Fibroblast of lung (primary cell): ENCODE results near the gene C2orf78. TPM values are rescaled to one million over a fixed set of nuclear protein-coding genes. Genes with fewer than 3 reads are reported as not detected.

Experiments
- DNase-seq, 2 donors: peaks; one replicate each; pipeline versions ENCODE4 v3.0.0 to v3.0.0-alpha.2; 2010; ENCODE audit warnings: low read depth in 2 of 2
- H2AFZ ChIP-seq: 2 replicates; pipeline ENCODE4 v1.5.1; 2012; ENCODE audit warnings: low read length, control low read depth, inconsistent platforms
- H3K27ac ChIP-seq: 2 replicates; pipeline ENCODE4 v1.5.1; 2011; ENCODE audit warnings: low read length, control low read depth; ENCODE audit not compliant: insufficient read depth
- H3K27me3 ChIP-seq: 2 replicates; pipeline ENCODE4 v1.5.1; 2011; ENCODE audit warnings: mild to moderate bottlenecking, low read length; ENCODE audit not compliant: control insufficient read depth, insufficient read depth
- H3K36me3 ChIP-seq: 2 replicates; pipeline ENCODE4 v1.5.1; 2011; ENCODE audit warnings: low read length; ENCODE audit not compliant: control insufficient read depth, insufficient read depth
- H3K4me1 ChIP-seq: 2 replicates; pipeline ENCODE4 v1.5.1; 2011; ENCODE audit warnings: low read length; ENCODE audit not compliant: control insufficient read depth, insufficient read depth; ENCODE audit errors: extremely low read depth
- H3K4me2 ChIP-seq: 2 replicates; pipeline ENCODE4 v1.5.1; 2011; ENCODE audit warnings: low read length, control low read depth; ENCODE audit not compliant: insufficient read depth; ENCODE audit errors: extremely low read depth
- H3K4me3 ChIP-seq, 4 experiments: fragments of 200-600 bp in 1 of 4; sonication (generic) in 1 of 4; replicated peaks in 1 of 4; 2 replicates each; pipeline ENCODE4 v1.5.1; 2011 to 2016; ENCODE audit warnings: low read length in 4 of 4, low read depth in 3 of 4, mild to moderate bottlenecking in 3 of 4, control low read depth in 2 of 4, inconsistent platforms in 1 of 4, mixed read lengths in 1 of 4; ENCODE audit not compliant: insufficient read depth in 1 of 4; ENCODE audit errors: control extremely low read depth in 1 of 4
- H3K79me2 ChIP-seq: 2 replicates; pipeline ENCODE4 v1.5.1; 2012; ENCODE audit warnings: mild to moderate bottlenecking, low read length, inconsistent platforms; ENCODE audit not compliant: control insufficient read depth, insufficient read depth
- H3K9ac ChIP-seq: 2 replicates; pipeline ENCODE4 v1.5.1; 2011; ENCODE audit warnings: mild to moderate bottlenecking, low read length, control low read depth; ENCODE audit not compliant: insufficient read depth
- H3K9me3 ChIP-seq: 2 replicates; pipeline ENCODE4 v1.5.1; 2012; ENCODE audit warnings: low read depth, low read length; ENCODE audit not compliant: control insufficient read depth, insufficient read depth
- H4K20me1 ChIP-seq: 2 replicates; pipeline ENCODE4 v1.5.1; 2011; ENCODE audit warnings: low read length; ENCODE audit not compliant: control insufficient read depth, insufficient read depth; ENCODE audit errors: extremely low read depth
- CTCF ChIP-seq, 2 donors: IDR thresholded peaks in 1 of 2; conservative IDR thresholded peaks in 1 of 2; 1 replicate in 1 of 2; 2 replicates in 1 of 2; pipeline ENCODE4 v1.5.1; 2011 to 2012; ENCODE audit warnings: low read length in 2 of 2, control low read depth in 1 of 2, inconsistent platforms in 1 of 2, low read depth in 1 of 2, mild to moderate bottlenecking in 1 of 2
- EZH2 ChIP-seq: IDR thresholded peaks from 2 replicates; pipeline ENCODE4 v1.5.1; 2012; ENCODE audit warnings: low read length, control low read depth, mild to moderate bottlenecking; ENCODE audit errors: missing control alignments
- polyA plus RNA-seq, 2 donors: library from polyadenylated mRNA; depleted of rRNA in 1 of 2; stranded (reverse) in 1 of 2; unstranded in 1 of 2; fragments of >200 nt; gene quantifications; 2 replicates each; pipeline ENCODE4 v1.2.1, GENCODE V29; 2011 to 2012; ENCODE audit warnings: missing spikeins in 1 of 2
- total RNA-seq: library from RNA; depleted of rRNA; stranded (reverse); fragments of >200 nt; gene quantifications from 2 replicates; pipeline ENCODE4 v1.2.1, GENCODE V29; 2014

C2orf78 gene
- total and polyA plus RNA-seq, 2 donors (not counting 1 experiment from before 2014, with no cell fraction given), result not detected

GRCh38 chr2:73764945-73765344, 19.0 kb upstream of the C2orf78 start:
- no peak for DNase-seq
- Histone ChIP-seq H3K4me1 (no peaks in the 10 kb centered on the region), H3K4me2 (no peak overlapping the region), H3K27me3 (no peaks in the 10 kb centered on the region), H3K36me3 (peaks cover 9% of the 10 kb centered on the region), H3K79me2 (no peaks in the 10 kb centered on the region), H3K27ac (no peak overlapping the region), H4K20me1 (no peaks in the 10 kb centered on the region), H2AFZ (no peak overlapping the region), H3K9ac (no peak overlapping the region), H3K9me3 (no peaks in the 10 kb centered on the region), H3K4me3 (no peak overlapping the region)
- TF ChIP-seq CTCF (conservative IDR thresholded peaks at IDR 0.05 in 1 of 2, IDR thresholded peaks at IDR 0.05 in 1 of 2; ENCODE audit: low read depth in 1 of 2, low read length in 2 of 2) (no peak), EZH2 (no peak)

- Histone ChIP-seq H3K4me3 (no peak overlapping the region), H3K9ac (no peak overlapping the region), H4K20me1 (no peaks in the 10 kb centered on the region), H3K4me1 (no peaks in the 10 kb centered on the region), H3K4me2 (no peak overlapping the region), H3K9me3 (no peaks in the 10 kb centered on the region), H3K79me2 (no peaks in the 10 kb centered on the region), H3K27me3 (no peaks in the 10 kb centered on the region), H2AFZ (no peak overlapping the region), H3K27ac (no peak overlapping the region), H3K36me3 (peaks cover 11% of the 10 kb centered on the region)
- DNase-seq, result no peak
- TF ChIP-seq EZH2, result no peak
Observed at GRCh38 chr2:73766349-73766748, 17.6 kb upstream of the C2orf78 start.

GRCh38 chr2:73766994-73767393, 17.0 kb upstream of the C2orf78 start:
- no peak overlapping the region for H3K4me3 ChIP-seq
- DNase-seq, result no peak
- H3K36me3 ChIP-seq, result peaks cover 11% of the 10 kb centered on the region
- H3K4me2 ChIP-seq, result no peak overlapping the region
- no peaks in the 10 kb centered on the region for H3K79me2 ChIP-seq
- no peak overlapping the region for H3K27ac ChIP-seq
- no peak for TF ChIP-seq EZH2
- H3K4me1 ChIP-seq, result no peaks in the 10 kb centered on the region
- no peak overlapping the region for H2AFZ ChIP-seq
- H3K27me3 ChIP-seq, result no peaks in the 10 kb centered on the region
- H3K9ac ChIP-seq, result no peak overlapping the region
- H4K20me1 ChIP-seq, result no peaks in the 10 kb centered on the region
- no peaks in the 10 kb centered on the region for H3K9me3 ChIP-seq

GRCh38 chr2:73770725-73771124, 13.3 kb upstream of the C2orf78 start:
- H4K20me1 ChIP-seq, result no peaks in the 10 kb centered on the region
- no peaks in the 10 kb centered on the region for H3K79me2 ChIP-seq
- H3K4me1 ChIP-seq, result no peaks in the 10 kb centered on the region
- no peak overlapping the region for H3K27ac ChIP-seq
- H3K4me3 ChIP-seq, result no peak overlapping the region
- no peak for TF ChIP-seq EZH2
- no peak for TF ChIP-seq CTCF (conservative IDR thresholded peaks at IDR 0.05 in 1 of 2, IDR thresholded peaks at IDR 0.05 in 1 of 2; ENCODE audit: low read depth in 1 of 2, low read length in 2 of 2)
- peaks cover 7% of the 10 kb centered on the region for H3K36me3 ChIP-seq
- H2AFZ ChIP-seq, result no peak overlapping the region
- no peak for DNase-seq
- H3K9ac ChIP-seq, result no peak overlapping the region
- H3K4me2 ChIP-seq, result no peak overlapping the region
- no peaks in the 10 kb centered on the region for H3K9me3 ChIP-seq
- no peaks in the 10 kb centered on the region for H3K27me3 ChIP-seq
